ENCODE measurements around the gene R3HDM1.

- TF ChIP-seq CTCF (IDR thresholded peaks at IDR 0.05) (no peak), POLR2A (IDR thresholded peaks at IDR 0.05) (no peak)
Measured at GRCh38 chr2:135615404-135615803, 84.1 kb downstream of the R3HDM1 start.

Data from esophagus squamous epithelium (tissue), 4 donors.